Measurements from ENCODE around the gene BBOF1. TPM values are rescaled to one million over a fixed set of nuclear protein-coding genes. Genes with fewer than 3 reads are reported as not detected.
A peak's percentile ranks its signal among the peaks of the same experiment; 100 is the strongest.
"Not testable (repeated sequence)": the region's sequence is repeated elsewhere in the genome, so short reads cannot be mapped to it uniquely, and the experiment has no call there.

BBOF1 gene
- total RNA-seq, 1 experiment from 2014 or later: 6.8 TPM

DNA sequence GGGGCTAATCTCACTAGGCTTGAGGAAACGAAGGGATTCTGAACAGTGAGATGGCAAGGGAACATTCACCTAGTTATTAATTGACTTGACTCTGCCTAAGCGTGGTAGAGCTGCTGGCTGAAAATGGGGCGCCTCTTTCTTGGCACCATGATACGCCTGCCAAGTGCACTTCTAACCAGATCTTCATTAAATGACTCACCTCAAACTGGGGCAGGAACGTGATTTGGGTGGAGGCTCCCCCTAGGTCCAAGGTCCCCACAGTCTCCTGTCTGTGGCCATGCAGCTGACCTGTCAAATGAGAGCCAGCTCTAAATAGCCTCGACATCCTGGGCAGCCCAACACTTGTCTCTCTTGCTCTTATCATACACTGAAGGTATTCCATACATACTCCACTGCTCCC is 43.0 kb upstream of the BBOF1 start:
- Histone ChIP-seq H3K27ac (no peak overlapping the region), H3K4me3 (no peak overlapping the region), H3K4me2 (no peak overlapping the region), H3K4me1 (replicated peaks; ENCODE audit: insufficient read depth) (peaks cover 20% of the 10 kb centered on the region), H3K27me3 (ENCODE audit: insufficient read depth, low read depth) (no peaks in the 10 kb centered on the region), H3K36me3 (ENCODE audit: low read depth) (no peaks in the 10 kb centered on the region), H3K9me3 (ENCODE audit: insufficient read depth, low read depth) (no peaks in the 10 kb centered on the region), H3F3A (ENCODE audit: insufficient read depth, low read depth) (peaks cover 13% of the 10 kb centered on the region; the same call in 1 of the 2 replicates), H3K9me2 (ENCODE audit: insufficient read depth) (no peaks in the 10 kb centered on the region), H4K20me1 (ENCODE audit: insufficient read depth) (no peaks in the 10 kb centered on the region), H2AFZ (no peak overlapping the region), H3K79me2 (ENCODE audit: low read depth) (no peaks in the 10 kb centered on the region)
- DNase-seq: no peak
- TF ChIP-seq, protein P1, sequence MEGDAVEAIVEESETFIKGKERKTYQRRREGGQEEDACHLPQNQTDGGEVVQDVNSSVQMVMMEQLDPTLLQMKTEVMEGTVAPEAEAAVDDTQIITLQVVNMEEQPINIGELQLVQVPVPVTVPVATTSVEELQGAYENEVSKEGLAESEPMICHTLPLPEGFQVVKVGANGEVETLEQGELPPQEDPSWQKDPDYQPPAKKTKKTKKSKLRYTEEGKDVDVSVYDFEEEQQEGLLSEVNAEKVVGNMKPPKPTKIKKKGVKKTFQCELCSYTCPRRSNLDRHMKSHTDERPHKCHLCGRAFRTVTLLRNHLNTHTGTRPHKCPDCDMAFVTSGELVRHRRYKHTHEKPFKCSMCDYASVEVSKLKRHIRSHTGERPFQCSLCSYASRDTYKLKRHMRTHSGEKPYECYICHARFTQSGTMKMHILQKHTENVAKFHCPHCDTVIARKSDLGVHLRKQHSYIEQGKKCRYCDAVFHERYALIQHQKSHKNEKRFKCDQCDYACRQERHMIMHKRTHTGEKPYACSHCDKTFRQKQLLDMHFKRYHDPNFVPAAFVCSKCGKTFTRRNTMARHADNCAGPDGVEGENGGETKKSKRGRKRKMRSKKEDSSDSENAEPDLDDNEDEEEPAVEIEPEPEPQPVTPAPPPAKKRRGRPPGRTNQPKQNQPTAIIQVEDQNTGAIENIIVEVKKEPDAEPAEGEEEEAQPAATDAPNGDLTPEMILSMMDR (conservative IDR thresholded peaks at IDR 0.05): no peak
- TF ChIP-seq EZH2 (IDR thresholded peaks at IDR 0.05; ENCODE audit: low read depth): no peak
- intact Hi-C loops (cut with micrococcal nuclease; ENCODE audit: unreplicated experiment): no loop called here
- ChIA-PET POLR2A (ENCODE audit: unreplicated experiment) (no interaction called here), CTCF (no interaction called here)
- BruUV-seq (replicated peaks): no TSS peak

DNA sequence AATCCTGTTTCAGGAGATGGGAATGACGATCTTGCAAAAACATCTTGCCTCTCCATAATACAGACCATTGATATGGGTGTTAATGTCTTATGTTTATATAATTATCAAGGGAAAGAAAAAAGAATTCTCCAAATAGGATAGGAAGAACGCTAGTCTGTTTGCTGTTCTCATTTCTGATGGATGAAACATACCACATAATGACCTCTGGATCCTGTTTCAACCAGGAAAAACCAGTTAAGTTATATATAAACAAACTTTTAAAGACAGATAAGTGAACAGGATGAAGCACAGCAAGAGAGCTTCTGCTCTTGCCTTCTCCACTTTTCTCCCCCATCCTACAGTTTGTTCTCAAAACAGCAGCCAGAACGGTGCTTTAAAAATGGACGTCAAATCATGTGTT is 41.3 kb upstream of the BBOF1 start:
- Histone ChIP-seq H3K27me3 (ENCODE audit: insufficient read depth, low read depth) (no peaks in the 10 kb centered on the region), H3K27ac (0 out of 2 replicates have a peak overlapping the region, but pooled peaks have one; percentile 2), H3K9me3 (ENCODE audit: insufficient read depth, low read depth) (no peaks in the 10 kb centered on the region), H2AFZ (no peak overlapping the region), H3K9me2 (ENCODE audit: insufficient read depth) (no peaks in the 10 kb centered on the region), H3F3A (ENCODE audit: insufficient read depth, low read depth) (peaks cover 13% of the 10 kb centered on the region; the same call in 1 of the 2 replicates), H3K36me3 (ENCODE audit: low read depth) (no peaks in the 10 kb centered on the region), H3K4me1 (replicated peaks; ENCODE audit: insufficient read depth) (peaks cover 20% of the 10 kb centered on the region), H3K79me2 (ENCODE audit: low read depth) (no peaks in the 10 kb centered on the region), H3K4me3 (no peak overlapping the region), H4K20me1 (ENCODE audit: insufficient read depth) (no peaks in the 10 kb centered on the region), H3K4me2 (peak overlapping the region; percentile 20)
- DNase-seq: peak in 1 of 2 experiments; percentile 73
- BruUV-seq (replicated peaks): no TSS peak
- no peak for TF ChIP-seq EZH2 (IDR thresholded peaks at IDR 0.05; ENCODE audit: low read depth)
- TF ChIP-seq, protein P1 (conservative IDR thresholded peaks at IDR 0.05): no peak
- ChIA-PET CTCF (no interaction called here), POLR2A (ENCODE audit: unreplicated experiment) (interaction anchor here (0.5 kb wide), 1 partner anchor 87 kb away, joined by 3 read pairs; no protein-coding TSS in a partner anchor)
- intact Hi-C loops (cut with micrococcal nuclease; ENCODE audit: unreplicated experiment): no loop called here

DNA sequence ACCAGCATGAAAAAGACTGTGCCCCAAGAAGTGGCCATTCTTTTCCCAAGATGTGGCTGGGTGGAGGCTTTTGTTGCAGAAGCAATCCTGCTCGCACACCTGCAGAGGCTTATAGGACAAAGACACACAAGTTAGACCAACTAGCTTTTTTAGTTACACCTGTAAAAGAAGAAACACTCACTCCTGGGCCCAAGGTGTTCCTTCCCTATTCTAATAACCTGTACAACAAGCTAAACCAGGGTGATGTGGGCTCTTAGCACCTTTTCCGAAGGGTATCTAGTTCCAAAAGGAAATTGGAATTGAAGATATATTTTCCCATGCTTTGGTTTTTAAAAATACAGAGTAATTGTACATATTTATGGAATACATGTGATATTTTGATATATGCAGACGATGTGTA is 31.1 kb upstream of the BBOF1 start:
- no peaks in the 10 kb centered on the region for H3K9me3 ChIP-seq (ENCODE audit: insufficient read depth, low read depth)
- no peaks in the 10 kb centered on the region for H4K20me1 ChIP-seq (ENCODE audit: insufficient read depth)
- no peaks in the 10 kb centered on the region for H3K27me3 ChIP-seq (ENCODE audit: insufficient read depth, low read depth)
- H2AFZ ChIP-seq: no peak overlapping the region
- H3F3A ChIP-seq (ENCODE audit: insufficient read depth, low read depth): no peaks in the 10 kb centered on the region
- H3K79me2 ChIP-seq (ENCODE audit: low read depth): no peaks in the 10 kb centered on the region
- H3K27ac ChIP-seq: no peak overlapping the region
- H3K4me2 ChIP-seq: no peak overlapping the region
- TF ChIP-seq EZH2 (IDR thresholded peaks at IDR 0.05; ENCODE audit: low read depth): no peak
- TF ChIP-seq, protein P1 (conservative IDR thresholded peaks at IDR 0.05): no peak
- no peak for DNase-seq
- no peaks in the 10 kb centered on the region for H3K4me1 ChIP-seq (replicated peaks; ENCODE audit: insufficient read depth)
- H3K4me3 ChIP-seq: no peak overlapping the region
- intact Hi-C loops (cut with micrococcal nuclease; ENCODE audit: unreplicated experiment): no loop called here
- ChIA-PET CTCF (no interaction called here), POLR2A (ENCODE audit: unreplicated experiment) (no interaction called here)
- H3K36me3 ChIP-seq (ENCODE audit: low read depth): no peaks in the 10 kb centered on the region
- no TSS peak for BruUV-seq (replicated peaks)
- H3K9me2 ChIP-seq (ENCODE audit: insufficient read depth): no peaks in the 10 kb centered on the region

DNA sequence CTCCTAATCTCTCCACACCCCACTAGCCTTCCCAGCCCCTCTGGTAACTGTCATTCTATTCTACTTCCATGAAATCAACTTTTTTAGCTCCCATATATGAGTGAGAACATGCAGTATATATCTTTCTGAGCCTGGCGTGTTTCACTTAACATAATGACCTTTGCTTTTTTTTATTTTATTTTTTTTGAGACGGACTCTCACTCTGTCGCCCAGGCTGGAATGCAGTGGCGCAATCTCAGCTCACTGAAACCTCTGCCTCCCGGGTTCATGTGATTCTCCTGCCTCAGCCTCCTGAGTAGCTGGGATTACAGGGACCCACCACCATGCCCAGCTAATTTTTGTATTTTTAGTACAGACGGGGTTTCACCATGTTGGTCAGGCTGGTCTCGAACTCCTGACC is 30.5 kb upstream of the BBOF1 start:
- intact Hi-C loops (cut with micrococcal nuclease; ENCODE audit: unreplicated experiment); H3F3A ChIP-seq (ENCODE audit: insufficient read depth, low read depth); H3K9me3 ChIP-seq (ENCODE audit: insufficient read depth, low read depth); H3K27ac ChIP-seq; H3K9me2 ChIP-seq (ENCODE audit: insufficient read depth); H3K4me2 ChIP-seq; POLR2A ChIA-PET (ENCODE audit: unreplicated experiment); BruUV-seq (replicated peaks); H3K27me3 ChIP-seq (ENCODE audit: insufficient read depth, low read depth); H3K4me1 ChIP-seq (replicated peaks; ENCODE audit: insufficient read depth); H2AFZ ChIP-seq; DNase-seq; CTCF ChIA-PET; H4K20me1 ChIP-seq (ENCODE audit: insufficient read depth); H3K4me3 ChIP-seq; H3K36me3 ChIP-seq (ENCODE audit: low read depth); H3K79me2 ChIP-seq (ENCODE audit: low read depth): not testable (repeated sequence)

All from PC-9 (cell line).